ENCODE results near the gene SH3GL1.

DNA sequence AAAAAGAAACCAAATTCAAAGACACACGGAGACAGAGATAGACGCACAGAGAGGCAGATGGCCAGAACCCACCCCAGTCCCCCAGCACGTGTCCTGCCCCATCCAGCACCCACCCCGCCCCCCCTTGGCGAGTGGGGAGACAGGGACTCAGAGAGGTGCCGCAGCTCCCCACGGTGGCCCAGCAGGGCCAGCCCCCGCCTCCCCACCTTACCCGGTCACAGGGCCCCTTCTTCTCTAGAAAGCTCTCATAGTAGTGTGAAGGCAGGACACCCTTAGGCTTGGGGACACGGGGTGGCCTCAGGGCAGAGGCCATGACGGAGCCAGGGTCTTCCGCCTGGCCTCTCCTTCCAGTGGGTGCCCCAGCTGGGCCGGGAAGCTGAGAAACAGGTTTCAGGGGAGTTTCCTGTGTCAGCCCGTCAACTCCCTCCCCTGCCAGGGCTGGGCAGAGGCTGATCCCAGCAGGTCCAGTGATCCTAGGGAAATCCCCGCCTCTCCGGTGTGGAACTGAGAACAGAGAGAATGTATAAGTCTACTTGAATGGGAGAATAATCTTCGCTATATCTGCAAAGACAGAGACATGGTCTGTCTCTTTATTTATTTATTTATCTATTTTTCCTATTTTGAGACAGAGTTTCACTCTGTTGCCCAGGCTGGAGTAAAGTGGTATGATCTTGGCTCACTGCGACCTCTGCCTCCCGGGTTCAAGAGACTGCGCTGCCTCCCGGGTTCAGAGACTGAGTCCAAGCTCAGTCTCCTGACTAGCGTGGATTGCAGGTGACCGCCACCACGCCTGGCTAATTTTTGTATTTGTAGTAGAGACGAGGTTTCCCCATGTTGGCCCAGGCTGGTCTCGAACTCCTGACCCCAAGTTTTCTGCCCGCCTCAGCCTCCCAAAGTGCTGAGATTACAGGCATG lies 61.6 kb downstream of the SH3GL1 start, which contains the start of gene STAP2:
- no peak for TF ChIP-seq ZNF384 (IDR thresholded peaks at IDR 0.05)
- TF ChIP-seq TARDBP (IDR thresholded peaks at IDR 0.05) = no peak
- TF ChIP-seq SUZ12 (IDR thresholded peaks at IDR 0.05) = no peak
- TF ChIP-seq SP1 (IDR thresholded peaks at IDR 0.05) = no peak
- TF ChIP-seq L3MBTL2 (conservative IDR thresholded peaks at IDR 0.05) = no peak
- no peak for TF ChIP-seq HDGF (IDR thresholded peaks at IDR 0.05; ENCODE audit: borderline replicate concordance)
- TF ChIP-seq FOXK2 (IDR thresholded peaks at IDR 0.05) = no peak
- no peak for TF ChIP-seq LEF1 (IDR thresholded peaks at IDR 0.05; ENCODE audit: borderline replicate concordance)
- no peak for TF ChIP-seq FOXM1 (IDR thresholded peaks at IDR 0.05; ENCODE audit: borderline replicate concordance)
- TF ChIP-seq, protein P1, sequence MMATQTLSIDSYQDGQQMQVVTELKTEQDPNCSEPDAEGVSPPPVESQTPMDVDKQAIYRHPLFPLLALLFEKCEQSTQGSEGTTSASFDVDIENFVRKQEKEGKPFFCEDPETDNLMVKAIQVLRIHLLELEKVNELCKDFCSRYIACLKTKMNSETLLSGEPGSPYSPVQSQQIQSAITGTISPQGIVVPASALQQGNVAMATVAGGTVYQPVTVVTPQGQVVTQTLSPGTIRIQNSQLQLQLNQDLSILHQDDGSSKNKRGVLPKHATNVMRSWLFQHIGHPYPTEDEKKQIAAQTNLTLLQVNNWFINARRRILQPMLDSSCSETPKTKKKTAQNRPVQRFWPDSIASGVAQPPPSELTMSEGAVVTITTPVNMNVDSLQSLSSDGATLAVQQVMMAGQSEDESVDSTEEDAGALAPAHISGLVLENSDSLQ (IDR thresholded peaks at IDR 0.05) = no peak

All from HEK293T (cell line).